ENCODE measurements around the gene ELOVL5.

DNA sequence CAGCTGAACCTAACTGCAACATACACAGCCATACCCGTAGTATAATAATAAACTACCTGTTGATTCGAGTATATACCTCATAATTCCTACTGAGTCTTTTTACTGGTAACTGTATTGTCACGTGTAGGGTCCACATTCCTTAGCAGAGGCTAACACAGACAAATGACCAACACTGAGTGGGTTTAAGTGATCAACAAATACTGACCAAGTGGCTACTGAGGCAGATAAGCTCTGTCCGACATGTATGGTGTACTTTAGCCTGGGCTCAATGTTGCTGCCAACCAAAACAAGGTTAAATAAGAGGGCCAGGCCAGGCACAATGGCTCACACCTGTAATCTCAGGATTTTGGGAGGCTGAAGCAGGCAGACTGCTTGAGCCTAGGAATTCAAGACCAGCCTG, 12.7 kb downstream of the ELOVL5 start:
- no peak for TF ChIP-seq EZH2 (optimal IDR thresholded peaks at IDR 0.05; ENCODE audit: low read depth, low read length)
- TF ChIP-seq, protein P1, sequence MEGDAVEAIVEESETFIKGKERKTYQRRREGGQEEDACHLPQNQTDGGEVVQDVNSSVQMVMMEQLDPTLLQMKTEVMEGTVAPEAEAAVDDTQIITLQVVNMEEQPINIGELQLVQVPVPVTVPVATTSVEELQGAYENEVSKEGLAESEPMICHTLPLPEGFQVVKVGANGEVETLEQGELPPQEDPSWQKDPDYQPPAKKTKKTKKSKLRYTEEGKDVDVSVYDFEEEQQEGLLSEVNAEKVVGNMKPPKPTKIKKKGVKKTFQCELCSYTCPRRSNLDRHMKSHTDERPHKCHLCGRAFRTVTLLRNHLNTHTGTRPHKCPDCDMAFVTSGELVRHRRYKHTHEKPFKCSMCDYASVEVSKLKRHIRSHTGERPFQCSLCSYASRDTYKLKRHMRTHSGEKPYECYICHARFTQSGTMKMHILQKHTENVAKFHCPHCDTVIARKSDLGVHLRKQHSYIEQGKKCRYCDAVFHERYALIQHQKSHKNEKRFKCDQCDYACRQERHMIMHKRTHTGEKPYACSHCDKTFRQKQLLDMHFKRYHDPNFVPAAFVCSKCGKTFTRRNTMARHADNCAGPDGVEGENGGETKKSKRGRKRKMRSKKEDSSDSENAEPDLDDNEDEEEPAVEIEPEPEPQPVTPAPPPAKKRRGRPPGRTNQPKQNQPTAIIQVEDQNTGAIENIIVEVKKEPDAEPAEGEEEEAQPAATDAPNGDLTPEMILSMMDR (IDR thresholded peaks at IDR 0.05; ENCODE audit: low read length): no peak

Measured in MM.1S (cell line).